ENCODE results near the gene ERC2.

DNA sequence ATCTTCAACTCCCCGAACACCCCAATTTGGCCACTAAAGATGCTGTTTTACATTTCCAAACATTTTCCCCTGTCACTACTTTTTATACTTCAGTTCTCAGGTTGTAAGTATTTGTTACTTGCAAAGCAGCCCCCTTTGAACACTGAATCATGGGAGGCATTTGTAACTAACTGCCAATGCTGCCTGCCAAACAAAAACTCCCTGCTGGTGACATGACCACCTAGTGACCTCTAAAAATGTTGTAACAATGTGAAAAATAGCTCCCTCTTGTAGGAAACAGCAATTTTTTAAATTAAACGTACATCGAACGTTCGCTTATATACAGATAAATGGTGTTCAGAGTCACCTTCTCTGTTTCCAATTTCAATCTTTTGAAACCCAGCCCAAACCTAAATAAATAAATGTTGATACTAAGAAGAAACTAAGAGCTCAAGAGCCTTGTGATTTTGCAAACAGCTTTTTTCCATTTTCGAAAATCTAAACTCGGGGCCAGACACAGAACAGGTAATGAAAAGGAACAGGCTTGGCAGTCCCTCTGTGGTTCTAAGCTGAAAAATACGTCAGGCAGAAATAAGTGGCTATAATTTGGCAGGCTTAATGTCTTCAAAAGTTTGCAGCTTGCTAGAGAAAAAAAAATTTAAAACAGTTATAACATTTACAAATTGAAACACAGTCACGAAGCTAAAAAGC lies 712.6 kb downstream of the ERC2 start:
- TF ChIP-seq, protein P1, sequence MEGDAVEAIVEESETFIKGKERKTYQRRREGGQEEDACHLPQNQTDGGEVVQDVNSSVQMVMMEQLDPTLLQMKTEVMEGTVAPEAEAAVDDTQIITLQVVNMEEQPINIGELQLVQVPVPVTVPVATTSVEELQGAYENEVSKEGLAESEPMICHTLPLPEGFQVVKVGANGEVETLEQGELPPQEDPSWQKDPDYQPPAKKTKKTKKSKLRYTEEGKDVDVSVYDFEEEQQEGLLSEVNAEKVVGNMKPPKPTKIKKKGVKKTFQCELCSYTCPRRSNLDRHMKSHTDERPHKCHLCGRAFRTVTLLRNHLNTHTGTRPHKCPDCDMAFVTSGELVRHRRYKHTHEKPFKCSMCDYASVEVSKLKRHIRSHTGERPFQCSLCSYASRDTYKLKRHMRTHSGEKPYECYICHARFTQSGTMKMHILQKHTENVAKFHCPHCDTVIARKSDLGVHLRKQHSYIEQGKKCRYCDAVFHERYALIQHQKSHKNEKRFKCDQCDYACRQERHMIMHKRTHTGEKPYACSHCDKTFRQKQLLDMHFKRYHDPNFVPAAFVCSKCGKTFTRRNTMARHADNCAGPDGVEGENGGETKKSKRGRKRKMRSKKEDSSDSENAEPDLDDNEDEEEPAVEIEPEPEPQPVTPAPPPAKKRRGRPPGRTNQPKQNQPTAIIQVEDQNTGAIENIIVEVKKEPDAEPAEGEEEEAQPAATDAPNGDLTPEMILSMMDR (IDR thresholded peaks at IDR 0.05), result no peak
- TF ChIP-seq POLR2A (IDR thresholded peaks at IDR 0.05), result no peak
- TF ChIP-seq EP300 (IDR thresholded peaks at IDR 0.05), result no peak

All from ovary (tissue), 3 donors.